Measurements from ENCODE around the gene RRN3.
"Not testable (repeated sequence)": the region's sequence is repeated elsewhere in the genome, so short reads cannot be mapped to it uniquely, and the experiment has no call there.

Gene RRN3

DNA sequence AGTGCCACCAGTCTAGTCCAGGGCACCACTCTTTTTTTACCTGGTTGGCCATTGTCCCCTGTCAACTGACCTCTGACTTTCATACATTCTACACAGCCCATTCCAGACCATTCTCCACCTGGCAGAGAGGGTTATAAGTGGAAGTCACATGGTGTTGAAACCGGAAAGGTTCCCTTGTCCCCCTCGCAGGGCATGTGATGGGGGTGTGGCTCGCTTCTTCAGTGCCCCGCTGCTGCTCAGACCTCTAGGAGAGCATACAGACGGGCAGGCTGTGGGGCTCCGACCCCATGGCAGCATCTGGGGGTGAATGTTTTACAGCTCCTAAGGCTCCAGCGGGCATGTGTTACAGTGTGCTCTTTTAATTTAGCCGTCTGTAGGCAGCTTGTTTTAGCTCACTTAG is 67.0 kb downstream of the RRN3 start:
- DNase-seq, result not testable (repeated sequence)

DNA sequence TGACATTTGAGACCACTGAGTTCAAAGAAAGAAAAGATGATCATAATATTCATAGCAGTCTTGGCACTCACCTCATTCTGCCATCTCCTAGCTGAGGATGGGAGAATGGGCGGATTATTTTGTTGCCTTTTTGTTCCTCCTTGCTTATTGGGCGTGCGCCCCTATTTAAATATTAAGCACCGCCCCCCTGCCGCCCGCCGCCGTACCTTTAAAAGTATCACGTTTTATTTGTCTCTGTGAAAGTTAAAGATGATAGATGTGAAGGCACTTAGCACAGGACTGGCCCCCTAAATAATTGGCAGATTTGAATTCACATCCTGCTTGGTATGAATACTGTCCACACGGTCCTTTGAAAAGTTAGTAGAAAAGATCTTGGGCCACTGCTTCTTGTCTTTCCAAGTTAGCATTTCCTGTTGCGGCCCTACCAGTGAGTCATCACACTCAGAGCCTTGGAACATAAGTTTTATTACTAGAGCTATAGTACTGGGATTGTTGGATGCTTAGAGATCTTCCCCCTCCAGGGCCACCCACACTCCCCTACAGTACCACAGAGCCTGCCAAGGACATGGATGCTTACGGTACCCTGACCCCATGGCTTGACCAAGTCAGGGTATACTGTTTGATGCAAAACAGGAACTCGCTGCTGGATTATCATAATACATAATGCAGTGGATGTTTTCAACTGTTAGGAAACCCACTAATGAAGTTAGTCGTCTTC is 68.7 kb downstream of the RRN3 start:
- DNase-seq, result not testable (repeated sequence)

- not testable (repeated sequence) for DNase-seq
Measured at GRCh38 chr16:15024858-15025199, 69.2 kb downstream of the RRN3 start.

DNA sequence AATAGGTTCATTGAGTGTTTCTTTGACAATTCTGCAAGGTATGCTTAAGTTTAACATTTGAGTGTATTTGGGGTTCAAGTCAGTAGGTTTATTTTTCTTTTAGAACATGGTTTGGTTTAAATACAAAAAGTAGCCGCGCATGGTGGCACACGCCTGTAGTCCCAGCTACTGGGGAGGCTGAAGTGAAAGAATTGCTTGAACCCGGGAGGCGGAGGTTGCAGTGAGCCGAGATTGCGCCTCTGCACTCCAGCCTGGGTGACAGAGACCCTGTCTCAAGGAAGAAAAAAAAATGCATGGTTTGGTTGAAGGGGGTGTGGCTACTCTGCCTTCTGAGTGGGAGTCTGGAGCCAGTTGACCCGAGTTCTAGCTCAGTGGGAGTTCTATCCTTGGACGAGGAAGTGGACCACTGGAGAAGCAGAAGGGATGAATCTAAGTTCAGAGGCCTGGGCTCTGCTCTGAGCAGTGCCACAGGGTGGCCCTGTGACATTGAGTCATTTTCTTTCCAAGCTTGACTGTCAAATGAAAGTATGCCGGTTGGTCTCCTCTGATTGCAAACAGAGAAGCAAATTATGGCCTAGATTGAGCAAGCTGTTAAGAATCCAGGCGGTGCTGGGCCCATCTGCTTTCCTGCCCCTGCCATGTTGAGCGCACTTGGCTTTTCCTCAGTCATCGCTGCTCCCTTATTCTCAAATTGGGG is 70.5 kb downstream of the RRN3 start:
- DNase-seq, result not testable (repeated sequence)

DNA sequence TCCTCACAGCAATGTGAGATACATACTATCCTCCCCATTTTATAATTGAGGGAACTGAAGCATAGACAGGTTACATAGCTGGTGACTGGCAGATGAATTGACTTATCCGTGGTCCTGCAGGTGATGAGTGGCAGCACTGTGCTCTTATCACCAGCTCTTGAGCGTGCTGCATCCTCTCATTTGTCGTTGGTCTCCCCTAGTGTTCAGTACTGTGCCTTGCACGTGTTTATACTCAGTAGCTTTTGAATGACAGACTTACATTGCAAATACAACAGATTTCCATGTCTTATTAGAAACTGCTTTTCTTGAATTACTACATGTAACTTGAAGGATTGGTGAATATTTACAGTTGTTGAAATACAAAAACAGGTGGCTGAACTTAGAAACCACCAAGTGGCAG is 71.9 kb downstream of the RRN3 start:
- DNase-seq, result peak; percentile 88

DNA sequence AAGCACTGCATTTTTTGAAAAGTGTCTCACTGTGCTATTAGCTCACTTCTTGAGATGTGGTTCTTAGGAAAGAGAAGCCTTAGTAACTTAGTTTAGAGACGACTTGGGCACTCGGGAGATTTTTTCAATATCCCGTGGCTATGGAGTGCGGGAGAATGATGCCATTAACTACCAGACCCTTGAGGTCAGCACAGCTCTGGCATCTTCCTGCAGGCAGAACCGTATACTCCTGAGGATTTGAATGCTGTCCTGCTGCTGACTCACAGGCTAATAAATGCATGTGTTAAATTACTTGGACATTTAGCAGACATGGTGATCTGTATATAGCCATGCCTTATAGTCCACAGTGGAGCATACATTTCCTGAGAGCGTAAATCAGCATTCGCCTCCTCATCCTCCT is 72.6 kb downstream of the RRN3 start:
- not testable (repeated sequence) for DNase-seq

DNA sequence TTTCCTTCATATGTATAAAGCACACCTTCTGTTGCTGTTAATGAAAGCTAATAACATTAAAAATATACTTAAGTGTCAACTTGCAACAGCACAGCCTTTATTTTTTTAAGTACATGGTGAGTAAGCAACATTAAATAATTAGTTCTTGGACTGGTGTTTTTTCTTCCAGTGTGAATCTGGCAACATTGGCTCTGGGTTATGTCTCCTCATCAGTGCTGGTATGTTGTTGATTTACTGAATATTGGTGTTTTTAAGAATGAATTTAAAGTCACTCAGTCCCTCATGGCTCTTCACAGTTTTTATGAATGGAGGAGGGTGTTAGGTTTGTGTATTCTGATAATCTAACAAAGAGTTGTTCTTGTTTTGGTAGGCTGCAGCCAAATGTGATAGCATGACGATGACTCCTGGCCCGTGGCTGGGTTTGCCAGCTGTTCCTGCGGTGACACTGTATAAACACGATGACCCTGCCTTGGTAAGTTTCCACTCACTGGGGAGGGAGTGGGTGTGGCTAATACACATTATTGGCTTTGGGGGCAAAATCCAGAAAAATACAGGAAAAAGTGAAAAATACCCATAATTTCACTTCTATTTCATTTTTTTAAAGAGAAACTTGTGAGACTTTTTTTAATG is 77.0 kb downstream of the RRN3 start:
- peak; percentile 43 for DNase-seq

GRCh38 chr16:15016354-15016753 is 77.7 kb downstream of the RRN3 start:
- not testable (repeated sequence) for DNase-seq

DNA sequence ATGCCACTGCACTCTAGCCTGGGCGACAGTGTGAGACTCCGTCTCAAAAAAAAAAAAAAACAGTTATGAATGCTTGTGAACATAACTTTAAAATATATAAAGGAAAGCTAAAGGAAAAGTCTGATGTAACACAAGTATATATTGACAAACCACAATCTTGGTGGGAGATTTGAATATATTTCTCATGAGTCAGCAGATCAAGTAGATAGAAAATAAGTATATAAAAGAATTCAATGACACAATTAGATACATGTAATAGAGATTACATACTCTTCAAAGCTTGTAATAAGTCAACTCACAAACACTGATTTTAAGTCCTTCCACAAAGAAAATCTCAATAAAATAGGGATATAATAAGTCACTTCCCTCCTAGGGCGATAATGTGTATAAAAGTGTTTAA is 78.4 kb downstream of the RRN3 start:
- not testable (repeated sequence) for DNase-seq

- not testable (repeated sequence) for DNase-seq
Measured at GRCh38 chr16:15012941-15013340, 81.1 kb downstream of the RRN3 start.

Measured in hematopoietic multipotent progenitor cell treated with erythropoietin and hydrocortisone succinate and interleukin-3 and kit ligand, for 4 days (in vitro differentiated cells).